Endothelial cell (in vitro differentiated cells): ENCODE data around the gene ATP5F1D. TPM values are rescaled to one million over a fixed set of nuclear protein-coding genes. Genes with fewer than 3 reads are reported as not detected.

ENCODE experiments used
- DNase-seq: peaks from one replicate; pipeline ENCODE4 v3.0.0; 2021; ENCODE audit warnings: low spot score
- H3K27ac Mint-ChIP-seq: one replicate; pipeline ENCODE4 v1.8.0; 2021; ENCODE audit warnings: mixed read lengths, inconsistent platforms; ENCODE audit not compliant: unreplicated experiment
- H3K27me3 Mint-ChIP-seq: one replicate; pipeline ENCODE4 v1.8.0; 2021; ENCODE audit warnings: mild to moderate bottlenecking, moderate library complexity, mixed read lengths, inconsistent platforms; ENCODE audit not compliant: unreplicated experiment
- H3K36me3 Mint-ChIP-seq: one replicate; pipeline ENCODE4 v1.8.0; 2021; ENCODE audit warnings: mild to moderate bottlenecking, low read depth, mixed read lengths, inconsistent platforms; ENCODE audit not compliant: unreplicated experiment
- H3K4me1 Mint-ChIP-seq: one replicate; pipeline ENCODE4 v1.8.0; 2021; ENCODE audit warnings: mild to moderate bottlenecking, mixed read lengths, inconsistent platforms; ENCODE audit not compliant: unreplicated experiment
- H3K4me3 Mint-ChIP-seq: one replicate; pipeline ENCODE4 v1.8.0; 2021; ENCODE audit warnings: mild to moderate bottlenecking, mixed read lengths, inconsistent platforms; ENCODE audit not compliant: unreplicated experiment
- H3K9me3 Mint-ChIP-seq: one replicate; pipeline ENCODE4 v1.8.0; 2021; ENCODE audit warnings: mixed read lengths, inconsistent platforms; ENCODE audit not compliant: unreplicated experiment
- CTCF ChIP-seq: fragments of 200-600 bp; sonication (generic); IDR thresholded peaks from one replicate; pipeline ENCODE4 v1.5.0; 2021; ENCODE audit warnings: antibody characterized with exemption; ENCODE audit not compliant: unreplicated experiment
- total RNA-seq: library from RNA; stranded (reverse); fragmentation: NEBNext Ultra II Directional; extraction: Animal tissue kit (Norgen Biotek cat#: 25700); gene quantifications from one replicate; pipeline ENCODE4 v1.2.1, GENCODE V29; 2021; ENCODE audit not compliant: unreplicated experiment

ATP5F1D gene
- total RNA-seq, 1 donor from 2014 or later = 175 TPM

GRCh38 chr19:1264801-1265614 lies 23.5 kb downstream of the ATP5F1D start:
- H3K27ac Mint-ChIP-seq = peak overlapping the region; percentile 30
- H3K27me3 Mint-ChIP-seq = peaks cover 22% of the 10 kb centered on the region
- no peaks in the 10 kb centered on the region for H3K36me3 Mint-ChIP-seq
- TF ChIP-seq CTCF = no peak
- peaks cover 25% of the 10 kb centered on the region for H3K4me1 Mint-ChIP-seq
- no peaks in the 10 kb centered on the region for H3K9me3 Mint-ChIP-seq
- peak; percentile 60 for DNase-seq
- H3K4me3 Mint-ChIP-seq = peak overlapping the region; percentile 85

GRCh38 chr19:1265615-1266128 lies 24.1 kb downstream of the ATP5F1D start:
- peaks cover 31% of the 10 kb centered on the region for H3K4me1 Mint-ChIP-seq
- DNase-seq = no peak
- peak overlapping the region; percentile 85 for H3K4me3 Mint-ChIP-seq
- H3K27ac Mint-ChIP-seq = no peak overlapping the region
- peaks cover 2% of the 10 kb centered on the region for H3K36me3 Mint-ChIP-seq
- no peaks in the 10 kb centered on the region for H3K9me3 Mint-ChIP-seq
- TF ChIP-seq CTCF = no peak
- H3K27me3 Mint-ChIP-seq = peaks cover 22% of the 10 kb centered on the region

- DNase-seq = peak; percentile 78
- H3K4me1 Mint-ChIP-seq = peaks cover 36% of the 10 kb centered on the region
- no peak overlapping the region for H3K27ac Mint-ChIP-seq
- TF ChIP-seq CTCF = no peak
- no peak overlapping the region for H3K4me3 Mint-ChIP-seq
- H3K27me3 Mint-ChIP-seq = peaks cover 21% of the 10 kb centered on the region
- no peaks in the 10 kb centered on the region for H3K9me3 Mint-ChIP-seq
- H3K36me3 Mint-ChIP-seq = peaks cover 8% of the 10 kb centered on the region
Observed at GRCh38 chr19:1266129-1266915, 24.8 kb downstream of the ATP5F1D start.

GRCh38 chr19:1266916-1267476 lies 25.4 kb downstream of the ATP5F1D start:
- Mint-ChIP-seq H3K27me3 (peaks cover 17% of the 10 kb centered on the region), H3K4me1 (peaks cover 31% of the 10 kb centered on the region), H3K9me3 (no peaks in the 10 kb centered on the region), H3K36me3 (peaks cover 13% of the 10 kb centered on the region), H3K4me3 (peak overlapping the region; percentile 40), H3K27ac (peak overlapping the region; percentile 72)
- peak; percentile 100 for TF ChIP-seq CTCF
- peak; percentile 89 for DNase-seq
